ENCODE results near the gene TMEM123.

The TMEM123 gene

GRCh38 chr11:102359372-102359771 lies 93.2 kb downstream of the TMEM123 start:
- DNase-seq (ENCODE audit: low spot score), result no peak

GRCh38 chr11:102357116-102357515 lies 95.4 kb downstream of the TMEM123 start:
- DNase-seq (ENCODE audit: low spot score), result no peak

GRCh38 chr11:102347462-102348370 lies 104.8 kb downstream of the TMEM123 start:
- DNase-seq (ENCODE audit: low spot score), result no peak

- peak; percentile 55 for DNase-seq (ENCODE audit: low spot score)
Measured at GRCh38 chr11:102346748-102347461, 105.7 kb downstream of the TMEM123 start, which contains the start of gene BIRC2. Gene BIRC2 (plus strand): TSS chr11:102347214. CDS start chr11:102349855, 2,641 bp downstream.

- no peak for DNase-seq (ENCODE audit: low spot score)
Measured at GRCh38 chr11:102346456-102346747, 106.2 kb downstream of the TMEM123 start.
